ENCODE results near the gene CCDC85C. TPM values are rescaled to one million over a fixed set of nuclear protein-coding genes. Genes with fewer than 3 reads are reported as not detected.
A peak's percentile ranks its signal among the peaks of the same experiment; 100 is the strongest.

CCDC85C gene
- total RNA-seq, 2 donors from 2014 or later, result 35.1 to 47.2 TPM

DNA sequence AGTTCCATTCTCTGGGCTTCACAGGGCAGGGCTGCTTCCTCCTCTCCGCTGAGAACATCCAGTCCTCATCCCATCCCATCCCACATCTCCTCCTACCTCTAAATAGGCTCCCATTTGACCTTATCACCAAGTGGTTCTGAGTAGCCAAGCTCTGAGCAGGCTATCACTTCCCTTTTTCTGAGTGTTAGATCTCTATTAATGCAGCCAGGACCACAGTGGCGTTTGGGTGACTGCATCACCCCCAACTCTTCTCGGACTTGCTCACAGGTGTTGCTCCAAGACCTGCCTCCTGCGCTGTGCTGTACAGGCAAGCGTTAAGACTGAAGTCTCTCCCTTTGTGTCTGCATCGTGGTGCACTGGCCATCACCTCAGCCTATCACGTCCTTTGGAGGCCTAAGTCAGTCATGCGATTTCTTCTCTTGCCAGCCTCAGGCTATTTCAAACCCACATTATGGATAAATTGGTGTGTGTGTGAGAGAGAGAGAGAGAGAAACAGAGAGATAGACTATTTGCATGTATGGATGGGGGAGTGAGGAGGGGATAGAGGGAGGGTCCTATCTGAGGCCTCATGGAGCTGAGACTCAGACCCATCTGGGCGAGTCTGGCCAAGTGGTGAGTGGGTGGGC is 28.5 kb upstream of the CCDC85C start:
- intact Hi-C loops (cut with DNase I), result no loop called here
- no peaks in the 10 kb centered on the region for H3K4me1 ChIP-seq (replicated peaks)
- WGBS, result 85% methylated on average over 9 of the region's 9 CpGs

DNA sequence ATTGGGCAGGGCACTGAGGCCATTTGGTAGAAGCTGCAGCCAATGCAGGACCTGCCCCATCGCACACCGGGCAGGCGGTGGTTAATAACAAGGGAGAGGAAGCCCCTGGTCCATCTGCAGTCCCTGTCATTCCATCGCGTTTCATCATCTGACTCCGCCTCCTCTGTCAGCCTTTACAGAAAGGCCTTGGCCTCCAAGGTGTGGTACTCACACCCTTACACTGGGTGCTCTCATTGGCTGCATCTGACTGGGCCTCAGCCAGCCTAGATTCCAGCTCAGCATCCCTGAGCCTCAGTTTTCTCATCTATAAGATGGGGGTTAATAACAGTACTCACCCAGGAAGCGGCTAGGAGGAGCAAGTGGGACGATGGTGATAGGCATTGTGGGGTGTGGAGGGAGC is 26.2 kb upstream of the CCDC85C start:
- H3K4me1 ChIP-seq (replicated peaks), result no peaks in the 10 kb centered on the region
- no peaks in the 10 kb centered on the region for H3K27me3 ChIP-seq (replicated peaks; ENCODE audit: insufficient read depth)
- no peak overlapping the region for H3K27ac ChIP-seq
- TF ChIP-seq POLR2A (IDR thresholded peaks at IDR 0.05) (no peak), CTCF (IDR thresholded peaks at IDR 0.05) (no peak), POLR2AphosphoS5 (IDR thresholded peaks at IDR 0.05) (no peak)
- intact Hi-C loops (cut with DNase I), result no loop called here
- H3K9me3 ChIP-seq, result no peaks in the 10 kb centered on the region
- DNase-seq (ENCODE audit: low spot score), result no peak
- 67% methylated on average over 8 of the region's 8 CpGs for WGBS
- H3K36me3 ChIP-seq, result no peaks in the 10 kb centered on the region
- no peak overlapping the region for H3K4me3 ChIP-seq

More for the DNA sequence above, 28.5 kb upstream of the CCDC85C start:
- Histone ChIP-seq H3K9me3 (no peaks in the 10 kb centered on the region), H3K27me3 (replicated peaks; ENCODE audit: insufficient read depth) (no peaks in the 10 kb centered on the region), H3K36me3 (no peaks in the 10 kb centered on the region), H3K27ac (no peak overlapping the region), H3K4me3 (no peak overlapping the region)
- TF ChIP-seq CTCF (IDR thresholded peaks at IDR 0.05) (no peak), POLR2AphosphoS5 (IDR thresholded peaks at IDR 0.05) (no peak), POLR2A (IDR thresholded peaks at IDR 0.05) (no peak)
- DNase-seq (ENCODE audit: low spot score), result no peak

- Histone ChIP-seq H3K9me3 (no peaks in the 10 kb centered on the region), H3K4me3 (no peak overlapping the region), H3K4me1 (replicated peaks) (no peaks in the 10 kb centered on the region), H3K36me3 (no peaks in the 10 kb centered on the region), H3K27me3 (replicated peaks; ENCODE audit: insufficient read depth) (no peaks in the 10 kb centered on the region), H3K27ac (no peak overlapping the region)
- TF ChIP-seq POLR2AphosphoS5 (IDR thresholded peaks at IDR 0.05) (peak; percentile 41), CTCF (IDR thresholded peaks at IDR 0.05) (peak; percentile 91 to 97 (median 95)), POLR2A (IDR thresholded peaks at IDR 0.05) (no peak)
- intact Hi-C loops (cut with DNase I), result loop anchor here (1.0 to 5.0 kb wide), 2 partner anchors 111 to 237 kb away; no protein-coding TSS in a partner anchor
- 21% methylated on average over 20 of the region's 20 CpGs for WGBS
- peak; percentile 74 for DNase-seq (ENCODE audit: low spot score)
These were observed 25.0 kb upstream of the CCDC85C start for GRCh38 chr14:99628887-99629618.

- 84% methylated on average over 13 of the region's 13 CpGs for WGBS
- no peak overlapping the region for H3K27ac ChIP-seq
- H3K36me3 ChIP-seq, result no peaks in the 10 kb centered on the region
- H3K4me1 ChIP-seq (replicated peaks), result no peaks in the 10 kb centered on the region
- H3K27me3 ChIP-seq (replicated peaks; ENCODE audit: insufficient read depth), result no peaks in the 10 kb centered on the region
- TF ChIP-seq POLR2AphosphoS5 (IDR thresholded peaks at IDR 0.05) (no peak), POLR2A (IDR thresholded peaks at IDR 0.05) (no peak), CTCF (IDR thresholded peaks at IDR 0.05) (no peak)
- H3K4me3 ChIP-seq, result no peak overlapping the region
- DNase-seq (ENCODE audit: low spot score), result no peak
- intact Hi-C loops (cut with DNase I), result loop anchor here (5.0 kb wide), 1 partner anchor 235 kb away; no protein-coding TSS in a partner anchor
- H3K9me3 ChIP-seq, result no peaks in the 10 kb centered on the region
These were observed 23.7 kb upstream of the CCDC85C start for GRCh38 chr14:99627510-99628381.

Data from prostate gland (tissue), 2 donors.